Stimulated activated CD4-positive, alpha-beta T cell treated with anti-CD3 and anti-CD28 coated beads, TNF-alpha, amount 100 ng/mL, for 1 hour (primary cell): ENCODE measurements around the gene MIOS.
"Not testable (repeated sequence)": the region's sequence is repeated elsewhere in the genome, so short reads cannot be mapped to it uniquely, and the experiment has no call there.

Source experiments
- DNase-seq, 3 donors: peaks; one replicate each; pipeline ENCODE4 v3.0.0-alpha.2; 2020; ENCODE audit warnings: low read depth in 3 of 3, low spot score in 1 of 3

The MIOS gene

GRCh38 chr7:7642081-7642480, 75.4 kb downstream of the MIOS start:
- no peak for DNase-seq

DNA sequence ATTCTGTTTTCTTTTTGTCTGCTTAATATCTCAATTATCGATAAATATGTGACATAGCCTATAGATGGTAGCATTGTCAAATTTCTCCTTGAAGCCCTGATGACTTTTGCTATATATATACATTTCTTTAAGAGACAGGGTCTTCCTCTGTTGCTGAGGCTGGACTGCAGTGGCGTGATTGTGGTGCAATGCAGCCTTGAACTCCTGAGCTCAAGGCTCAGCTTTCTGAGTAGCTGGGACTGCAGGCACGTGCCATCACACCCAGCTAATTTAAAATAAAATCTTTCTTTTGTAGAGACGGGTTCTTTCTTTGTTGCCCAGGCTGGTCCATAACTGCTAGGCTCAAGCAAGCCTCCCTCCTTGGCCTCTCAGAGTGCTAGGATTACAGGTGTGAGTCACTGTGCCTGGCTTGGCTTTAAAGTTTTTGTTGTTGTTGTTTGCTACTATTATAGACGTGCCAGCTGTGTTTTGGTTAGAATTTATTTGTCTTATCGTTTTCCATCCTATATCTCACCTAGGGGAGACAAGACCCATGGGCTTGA, 80.9 kb downstream of the MIOS start:
- DNase-seq: no peak

GRCh38 chr7:7650682-7651206, 84.1 kb downstream of the MIOS start:
- DNase-seq: no peak

DNA sequence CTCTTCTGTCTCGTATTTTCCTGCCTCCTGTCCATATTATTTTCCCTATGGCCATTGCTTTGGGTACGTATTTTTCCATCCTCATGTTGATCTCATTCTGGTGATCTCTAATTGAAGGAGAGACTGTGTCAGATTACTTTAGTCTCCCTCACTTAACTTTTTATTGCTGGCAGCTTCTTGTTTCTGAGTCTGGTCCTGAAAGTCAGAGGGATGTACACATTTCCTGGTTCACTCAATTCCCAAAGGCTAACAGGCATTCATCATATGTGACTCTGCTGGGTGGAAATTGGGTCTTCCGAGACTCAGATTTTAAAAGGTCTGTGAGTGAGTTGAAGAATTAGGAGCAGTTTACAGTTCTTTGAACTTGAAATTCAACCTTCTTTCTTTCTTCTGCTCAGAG, 84.8 kb downstream of the MIOS start:
- DNase-seq: no peak

DNA sequence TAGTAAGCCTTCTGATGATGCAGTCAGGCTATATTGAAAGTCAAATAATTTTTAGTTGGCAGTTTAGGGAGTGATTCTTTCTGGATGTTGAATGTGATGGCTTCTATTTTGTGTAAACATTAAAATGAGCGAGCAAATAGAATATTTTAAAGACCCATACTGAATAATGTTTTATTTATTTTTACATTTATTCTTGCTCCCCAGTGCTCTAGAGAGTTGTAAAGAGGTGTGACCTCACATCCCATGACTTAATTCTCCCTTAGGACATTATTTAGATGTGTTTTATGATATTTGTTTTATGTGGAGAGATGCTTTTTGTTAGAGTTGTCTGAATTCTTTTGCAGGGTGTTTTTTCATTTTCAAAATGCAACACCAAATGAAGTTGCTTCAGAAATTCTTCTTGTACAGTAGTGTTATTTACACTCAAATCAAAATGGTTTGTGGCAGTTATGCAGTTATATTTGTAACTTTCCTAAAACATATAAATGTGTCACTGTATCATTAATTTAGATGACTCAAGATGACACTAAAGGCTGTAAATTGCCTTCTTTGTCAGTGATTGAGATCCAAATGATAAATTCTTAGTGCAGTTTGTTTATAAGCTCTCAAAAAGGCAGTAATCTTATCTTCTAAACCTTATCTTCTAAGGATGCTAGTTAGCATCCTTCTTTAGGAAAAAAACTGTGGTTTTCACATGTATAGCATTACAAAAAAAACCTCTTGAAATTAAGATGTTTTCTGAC, 86.3 kb downstream of the MIOS start:
- DNase-seq: no peak

- no peak for DNase-seq
Measured at GRCh38 chr7:7653593-7654187, 87.0 kb downstream of the MIOS start.

DNA sequence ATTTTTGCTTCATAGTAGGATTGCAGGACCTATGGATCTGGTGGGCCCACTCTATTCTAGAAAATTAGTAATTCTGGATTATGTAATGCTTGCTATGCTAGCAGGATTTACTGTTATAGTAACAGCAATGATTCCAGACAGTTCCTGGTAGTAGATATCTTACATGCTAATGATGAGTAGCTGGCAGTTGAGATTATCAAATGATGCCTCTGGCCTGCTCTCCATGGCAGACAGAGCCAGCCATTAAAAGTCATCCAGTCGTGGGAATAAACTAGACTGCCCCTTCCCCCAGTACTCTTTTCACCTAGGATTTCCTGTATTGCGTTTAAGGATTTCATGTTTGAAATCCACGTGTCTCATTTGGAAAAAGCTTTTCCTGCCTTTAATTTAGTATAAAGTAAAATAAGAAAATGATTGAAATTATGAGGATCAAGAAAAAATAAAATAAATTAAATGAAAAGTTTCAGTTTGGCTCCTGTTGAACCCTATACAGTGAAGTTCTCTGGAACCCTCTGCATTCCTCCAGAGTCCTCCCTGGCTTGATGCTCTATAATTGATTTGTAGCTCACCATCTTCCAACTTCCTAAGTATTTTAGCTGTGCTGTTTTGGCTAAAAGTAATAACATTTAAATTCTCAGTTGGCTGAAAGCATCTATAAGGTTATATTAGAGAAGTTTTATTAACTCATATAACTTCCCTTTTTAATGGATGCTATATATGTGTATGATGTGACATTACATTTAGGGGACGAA, 88.5 kb downstream of the MIOS start:
- DNase-seq: no peak

GRCh38 chr7:7656459-7656858, 89.8 kb downstream of the MIOS start:
- not testable (repeated sequence) for DNase-seq
